Muscle layer of duodenum (tissue), 2 donors: ENCODE data around the gene LZTS2.

Source experiments
- H3K27ac ChIP-seq: one replicate; pipeline ENCODE4 v1.7.0; 2013; ENCODE audit warnings: mild to moderate bottlenecking, low read length
- H3K27me3 ChIP-seq: one replicate; pipeline ENCODE4 v1.7.0; 2013; ENCODE audit warnings: low read depth, mild to moderate bottlenecking, control low read depth, low read length
- H3K36me3 ChIP-seq, 2 donors: one replicate each; pipeline ENCODE4 v1.7.0; 2013; ENCODE audit warnings: low read length in 2 of 2, control low read depth in 1 of 2, mild to moderate bottlenecking in 1 of 2; ENCODE audit not compliant: insufficient read depth in 2 of 2, control insufficient read depth in 1 of 2
- H3K4me1 ChIP-seq, 2 donors: one replicate each; pipeline ENCODE4 v1.7.0; 2013; ENCODE audit warnings: low read length in 2 of 2, mild to moderate bottlenecking in 2 of 2, control low read depth in 1 of 2, moderate library complexity in 1 of 2; ENCODE audit not compliant: insufficient read depth in 2 of 2, control insufficient read depth in 1 of 2
- H3K4me3 ChIP-seq, 2 donors: one replicate each; pipeline ENCODE4 v1.7.0; 2013; ENCODE audit warnings: low read length in 2 of 2, low read depth in 1 of 2, mild to moderate bottlenecking in 1 of 2
- H3K9me3 ChIP-seq, 2 donors: one replicate each; pipeline ENCODE4 v1.7.0; 2013; ENCODE audit warnings: low read length in 2 of 2, control low read depth in 1 of 2, mild to moderate bottlenecking in 1 of 2; ENCODE audit not compliant: control insufficient read depth in 1 of 2
- donor health status: healthy.

LZTS2 gene

DNA sequence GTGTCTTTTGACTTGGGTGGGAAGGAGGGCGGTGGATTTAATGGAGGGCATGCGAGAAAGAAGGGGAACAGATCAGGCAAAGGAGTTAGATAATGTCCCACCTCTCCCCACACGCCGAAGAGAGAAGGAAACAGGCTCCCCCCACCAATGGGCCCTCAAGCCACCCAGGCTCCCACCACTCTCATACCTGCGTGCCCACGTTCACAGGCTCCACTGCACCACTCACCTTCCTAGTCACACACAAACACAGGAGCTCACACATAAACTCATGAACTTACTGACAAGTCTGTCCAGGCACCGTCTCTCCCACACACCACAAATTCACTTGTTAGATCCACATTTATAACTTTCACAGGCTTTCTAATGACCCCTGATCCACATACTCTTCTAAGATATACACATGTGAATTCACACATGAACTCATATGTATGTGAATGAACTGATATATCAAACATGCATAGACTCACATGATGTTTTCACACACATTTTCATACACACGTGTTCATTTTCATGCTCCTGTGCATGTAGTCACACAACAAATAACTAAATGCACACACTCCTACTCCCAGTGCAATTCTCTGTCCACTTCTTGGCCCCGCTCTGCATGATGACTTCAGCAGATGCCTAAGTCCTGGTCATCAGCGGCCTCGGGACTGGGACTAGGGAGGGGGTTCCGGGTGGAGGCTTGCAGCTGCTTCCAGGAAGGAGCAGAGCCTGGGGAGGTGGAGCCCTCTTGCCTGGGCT, 1.5 kb downstream of the LZTS2 start:
- no peaks in the 10 kb centered on the region for H3K27me3 ChIP-seq
- H3K4me3 ChIP-seq: peak overlapping the region; percentile 71 to 80
- peaks cover 9 to 42% of the 10 kb centered on the region in 2 donors for H3K36me3 ChIP-seq
- H3K4me1 ChIP-seq: peaks cover 18 to 50% of the 10 kb centered on the region in 2 donors
- peak overlapping the region; percentile 98 for H3K27ac ChIP-seq
- no peaks in the 10 kb centered on the region for H3K9me3 ChIP-seq

DNA sequence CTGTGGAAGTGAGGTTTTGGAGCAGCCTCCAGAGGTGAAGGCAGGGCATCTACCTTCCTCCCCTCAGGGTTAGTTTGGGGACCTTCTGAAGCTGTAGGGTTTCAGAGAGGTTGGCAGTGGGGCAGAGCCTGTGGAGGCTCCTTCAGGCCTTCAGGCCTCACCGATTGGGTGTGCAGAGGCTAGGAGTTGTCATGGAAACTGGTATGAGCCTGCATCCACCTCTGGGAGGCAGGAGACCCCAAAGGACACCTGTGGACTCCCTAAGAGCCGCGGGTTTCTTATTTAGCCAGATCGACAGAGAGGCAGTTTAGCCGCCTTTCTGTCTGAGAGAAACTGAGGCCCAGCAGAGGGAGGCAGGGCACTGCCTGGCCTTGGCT, 2.0 kb downstream of the LZTS2 start:
- Histone ChIP-seq H3K27me3 (no peaks in the 10 kb centered on the region), H3K9me3 (no peaks in the 10 kb centered on the region), H3K4me3 (peak overlapping the region; percentile 71 to 80), H3K27ac (peak overlapping the region; percentile 98), H3K36me3 (peaks cover 9 to 48% of the 10 kb centered on the region in 2 donors), H3K4me1 (peaks cover 18 to 49% of the 10 kb centered on the region in 2 donors)

DNA sequence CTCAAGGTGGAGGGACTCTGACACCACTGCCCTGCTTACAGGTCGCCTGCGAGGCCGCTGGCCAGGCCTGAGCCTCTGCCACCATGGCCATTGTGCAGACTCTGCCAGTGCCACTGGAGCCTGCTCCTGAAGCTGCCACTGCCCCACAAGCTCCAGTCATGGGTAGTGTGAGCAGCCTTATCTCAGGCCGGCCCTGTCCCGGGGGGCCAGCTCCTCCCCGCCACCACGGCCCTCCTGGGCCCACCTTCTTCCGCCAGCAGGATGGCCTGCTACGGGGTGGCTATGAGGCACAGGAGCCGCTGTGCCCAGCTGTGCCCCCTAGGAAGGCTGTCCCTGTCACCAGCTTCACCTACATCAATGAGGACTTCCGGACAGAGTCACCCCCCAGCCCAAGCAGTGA, 2.8 kb downstream of the LZTS2 start:
- peaks cover 18 to 54% of the 10 kb centered on the region in 2 donors for H3K4me1 ChIP-seq
- no peaks in the 10 kb centered on the region for H3K27me3 ChIP-seq
- peaks cover 9 to 53% of the 10 kb centered on the region in 2 donors for H3K36me3 ChIP-seq
- no peaks in the 10 kb centered on the region for H3K9me3 ChIP-seq
- H3K27ac ChIP-seq: peak overlapping the region; percentile 98
- H3K4me3 ChIP-seq: peak overlapping the region in 1 of 2 donors; percentile 80

DNA sequence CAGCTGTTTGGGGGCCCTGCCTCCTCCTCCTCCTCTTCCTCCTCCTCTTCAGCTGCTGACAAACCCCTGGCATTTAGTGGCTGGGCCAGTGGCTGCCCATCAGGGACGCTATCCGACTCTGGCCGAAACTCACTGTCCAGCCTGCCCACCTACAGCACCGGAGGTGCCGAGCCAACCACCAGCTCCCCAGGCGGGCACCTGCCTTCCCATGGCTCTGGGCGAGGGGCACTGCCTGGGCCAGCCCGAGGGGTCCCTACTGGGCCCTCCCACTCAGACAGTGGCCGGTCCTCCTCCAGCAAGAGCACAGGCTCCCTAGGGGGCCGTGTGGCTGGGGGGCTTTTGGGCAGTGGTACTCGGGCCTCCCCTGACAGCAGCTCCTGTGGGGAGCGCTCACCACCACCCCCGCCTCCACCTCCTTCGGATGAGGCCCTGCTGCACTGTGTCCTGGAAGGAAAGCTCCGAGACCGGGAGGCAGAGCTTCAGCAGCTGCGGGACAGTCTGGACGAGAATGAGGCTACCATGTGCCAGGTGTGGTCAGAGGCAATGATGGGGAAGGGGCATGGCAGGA, 4.1 kb downstream of the LZTS2 start:
- H3K27ac ChIP-seq: no peak overlapping the region
- no peaks in the 10 kb centered on the region for H3K9me3 ChIP-seq
- peaks cover 16 to 62% of the 10 kb centered on the region in 2 donors for H3K4me1 ChIP-seq
- no peaks in the 10 kb centered on the region for H3K27me3 ChIP-seq
- peaks cover 9 to 51% of the 10 kb centered on the region in 2 donors for H3K36me3 ChIP-seq
- H3K4me3 ChIP-seq: no peak overlapping the region

DNA sequence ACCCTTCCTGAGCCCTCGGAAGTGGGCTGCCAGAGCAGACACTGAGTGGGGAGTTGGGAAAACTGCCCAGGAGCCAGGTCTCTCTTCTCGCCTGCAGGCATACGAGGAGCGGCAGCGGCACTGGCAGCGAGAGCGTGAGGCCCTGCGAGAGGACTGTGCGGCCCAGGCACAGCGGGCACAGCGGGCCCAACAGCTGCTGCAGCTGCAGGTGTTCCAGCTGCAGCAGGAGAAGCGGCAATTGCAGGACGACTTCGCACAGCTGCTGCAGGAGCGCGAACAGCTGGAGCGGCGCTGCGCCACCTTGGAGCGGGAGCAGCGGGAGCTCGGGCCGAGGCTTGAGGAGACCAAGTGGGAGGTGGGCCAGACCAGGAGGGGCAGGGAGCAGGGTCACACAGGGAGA, 5.8 kb downstream of the LZTS2 start:
- Histone ChIP-seq H3K9me3 (no peaks in the 10 kb centered on the region), H3K27ac (no peak overlapping the region), H3K27me3 (no peaks in the 10 kb centered on the region), H3K4me1 (peaks cover 14 to 61% of the 10 kb centered on the region in 2 donors), H3K4me3 (no peak overlapping the region), H3K36me3 (peaks cover 9 to 39% of the 10 kb centered on the region in 2 donors)

DNA sequence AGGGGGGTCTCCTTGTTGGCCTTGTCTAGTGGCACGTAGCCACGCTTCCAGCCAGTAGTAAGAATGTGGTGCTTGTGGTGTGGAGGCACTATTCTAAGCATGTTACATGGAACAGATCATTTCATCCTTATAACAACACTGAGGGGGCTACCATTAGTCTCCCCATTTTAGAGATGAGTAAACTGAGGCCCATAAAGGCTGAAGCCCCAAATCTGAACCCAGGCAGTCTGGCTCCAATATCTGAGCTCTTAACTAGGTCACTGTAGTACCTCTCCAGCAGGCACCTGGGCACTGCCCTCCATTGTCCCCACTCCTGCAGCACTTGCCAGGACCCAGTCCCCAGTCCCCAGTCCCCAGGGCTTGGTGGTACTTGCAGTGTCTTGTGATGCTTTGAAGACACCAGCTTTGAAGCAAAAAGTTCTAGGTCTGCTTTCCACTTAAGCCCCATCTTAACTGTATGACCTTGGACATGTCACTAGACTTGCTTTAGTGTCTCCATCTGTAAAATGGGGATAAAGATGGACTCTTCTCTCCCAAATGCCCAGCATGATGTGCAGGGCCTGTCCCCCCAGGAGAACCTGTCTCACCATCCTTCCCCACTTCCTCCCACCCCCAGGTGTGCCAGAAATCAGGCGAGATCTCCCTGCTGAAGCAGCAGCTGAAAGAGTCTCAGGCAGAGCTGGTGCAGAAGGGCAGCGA, 6.4 kb downstream of the LZTS2 start:
- Histone ChIP-seq H3K4me1 (peaks cover 12 to 55% of the 10 kb centered on the region in 2 donors), H3K27me3 (no peaks in the 10 kb centered on the region), H3K9me3 (no peaks in the 10 kb centered on the region), H3K4me3 (no peak overlapping the region), H3K36me3 (peaks cover 9 to 37% of the 10 kb centered on the region in 2 donors), H3K27ac (no peak overlapping the region)

DNA sequence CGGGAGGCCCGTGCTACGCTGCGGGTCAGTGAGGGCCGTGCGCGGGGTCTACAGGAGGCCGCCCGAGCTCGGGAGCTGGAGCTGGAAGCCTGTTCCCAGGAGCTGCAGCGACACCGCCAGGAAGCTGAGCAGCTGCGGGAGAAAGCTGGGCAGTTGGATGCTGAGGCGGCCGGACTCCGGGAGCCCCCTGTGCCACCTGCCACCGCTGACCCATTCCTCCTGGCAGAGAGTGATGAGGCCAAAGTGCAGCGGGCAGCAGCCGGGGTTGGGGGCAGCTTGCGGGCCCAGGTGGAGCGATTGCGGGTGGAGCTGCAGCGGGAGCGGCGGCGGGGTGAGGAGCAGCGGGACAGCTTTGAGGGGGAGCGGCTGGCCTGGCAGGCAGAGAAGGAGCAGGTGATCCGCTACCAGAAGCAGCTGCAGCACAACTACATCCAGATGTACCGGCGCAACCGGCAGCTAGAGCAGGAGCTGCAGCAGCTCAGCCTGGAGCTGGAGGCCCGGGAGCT, 7.0 kb downstream of the LZTS2 start:
- peaks cover 9 to 37% of the 10 kb centered on the region in 2 donors for H3K36me3 ChIP-seq
- no peak overlapping the region for H3K27ac ChIP-seq
- peaks cover 6 to 49% of the 10 kb centered on the region in 2 donors for H3K4me1 ChIP-seq
- no peak overlapping the region for H3K4me3 ChIP-seq
- H3K27me3 ChIP-seq: no peaks in the 10 kb centered on the region
- H3K9me3 ChIP-seq: no peaks in the 10 kb centered on the region

DNA sequence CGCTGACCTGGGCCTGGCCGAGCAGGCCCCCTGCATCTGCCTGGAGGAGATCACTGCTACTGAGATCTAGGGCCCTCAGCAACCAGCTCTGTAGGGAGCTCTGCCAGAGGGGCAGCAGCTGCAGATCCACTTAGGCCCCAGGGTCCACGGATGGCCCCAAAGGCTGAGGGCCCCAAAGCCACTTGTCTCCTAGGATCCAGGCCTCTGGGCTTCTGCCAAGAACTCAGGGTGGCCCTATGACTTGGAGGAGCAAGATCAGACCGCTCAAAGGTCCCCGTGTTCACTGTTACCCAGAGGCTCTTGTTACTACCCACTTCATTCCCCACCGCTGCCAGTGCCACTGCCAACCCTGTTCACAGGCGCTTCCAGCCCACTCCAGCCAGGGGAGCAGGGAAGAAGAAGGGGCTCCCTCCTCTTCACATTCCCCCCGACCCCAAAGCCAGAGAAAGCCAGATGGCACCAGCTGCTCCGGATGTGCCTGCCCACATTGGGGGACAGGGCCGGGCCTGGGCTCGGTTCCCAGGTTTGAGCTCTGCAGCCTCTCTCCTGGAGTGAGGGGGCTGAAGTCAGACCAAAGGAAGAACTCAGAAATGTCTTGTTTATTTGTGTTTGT, 7.6 kb downstream of the LZTS2 start:
- no peak overlapping the region for H3K27ac ChIP-seq
- H3K4me3 ChIP-seq: no peak overlapping the region
- peaks cover 8 to 37% of the 10 kb centered on the region in 2 donors for H3K36me3 ChIP-seq
- H3K9me3 ChIP-seq: no peaks in the 10 kb centered on the region
- H3K27me3 ChIP-seq: no peaks in the 10 kb centered on the region
- peaks cover under 1 to 47% of the 10 kb centered on the region in 2 donors for H3K4me1 ChIP-seq

DNA sequence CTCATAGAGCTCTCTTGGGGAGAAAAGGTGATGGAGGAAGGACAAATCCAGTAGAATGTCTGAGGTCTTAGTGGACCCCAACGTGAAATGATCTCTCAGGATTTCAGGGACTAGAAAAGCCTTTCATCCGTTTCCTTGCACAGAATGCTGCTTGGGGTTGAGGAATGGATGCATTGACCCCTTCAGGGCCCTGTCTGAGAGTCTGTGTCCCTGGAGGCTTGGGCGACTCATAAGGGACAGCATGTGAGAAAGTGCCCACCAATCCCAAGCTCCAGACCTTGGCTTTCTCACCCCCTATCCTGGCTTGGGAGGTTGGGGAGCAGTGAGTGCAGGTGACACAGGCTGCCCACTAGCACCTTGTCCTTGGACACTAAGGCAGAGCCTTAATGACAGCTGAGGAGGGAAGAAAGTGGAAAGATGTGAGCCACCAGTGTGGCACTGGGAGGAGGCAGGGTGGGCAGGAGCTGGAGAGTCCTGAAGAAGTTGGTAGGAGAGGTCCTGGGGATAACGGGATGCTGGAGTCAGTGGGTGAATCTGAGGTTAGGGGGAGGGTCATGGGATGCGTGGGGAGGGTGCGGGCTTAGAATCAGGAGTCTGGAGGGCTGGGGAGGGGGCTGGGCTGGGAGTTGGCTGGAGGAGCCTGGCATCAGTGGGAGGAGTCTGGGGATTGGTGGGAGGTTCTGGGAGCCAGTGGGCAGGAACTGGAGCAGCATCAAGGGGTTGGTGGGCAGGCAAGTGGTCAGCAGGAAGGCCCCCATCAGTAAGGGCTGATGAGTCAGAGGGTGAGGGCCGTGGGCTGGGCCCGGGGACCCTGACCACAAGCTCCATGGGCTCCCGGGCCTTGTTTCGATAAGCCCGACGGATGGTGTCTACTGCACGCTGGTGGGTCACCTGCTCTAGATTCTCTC, 8.6 kb downstream of the LZTS2 start:
- Histone ChIP-seq H3K9me3 (no peaks in the 10 kb centered on the region), H3K27ac (peak overlapping the region; percentile 20), H3K4me3 (no peak overlapping the region), H3K27me3 (no peaks in the 10 kb centered on the region), H3K4me1 (peaks cover 4 to 49% of the 10 kb centered on the region in 2 donors), H3K36me3 (peaks cover 6 to 34% of the 10 kb centered on the region in 2 donors)

DNA sequence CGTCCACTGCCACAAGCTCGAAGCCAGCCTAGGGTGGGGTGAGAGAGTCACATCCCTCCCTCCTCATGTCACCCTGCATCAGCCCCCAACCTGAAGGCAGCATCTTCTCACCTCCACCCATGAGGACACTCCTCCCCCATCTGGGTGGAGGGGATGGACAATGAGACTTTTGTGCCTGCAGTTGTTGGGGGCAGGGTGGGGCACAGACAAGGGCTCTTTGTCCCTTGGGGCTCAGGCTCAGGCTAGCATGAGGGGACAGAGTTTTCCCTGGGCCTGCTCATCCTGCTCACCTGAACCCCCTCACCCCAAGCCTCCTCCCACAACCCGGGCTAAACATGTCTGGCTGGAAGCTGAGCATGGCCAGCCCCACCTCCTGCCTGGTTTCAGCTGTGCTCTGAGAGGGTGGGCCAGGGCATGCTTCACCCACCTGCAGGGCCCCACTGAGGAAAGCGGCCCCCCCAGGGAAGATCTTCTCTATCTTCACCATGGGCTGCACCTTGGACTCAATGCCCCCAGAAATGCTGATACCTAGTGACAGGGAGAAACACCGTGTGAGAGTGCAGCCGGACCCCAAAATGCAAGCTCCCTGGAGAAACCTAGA, 9.3 kb downstream of the LZTS2 start:
- no peaks in the 10 kb centered on the region for H3K9me3 ChIP-seq
- no peaks in the 10 kb centered on the region for H3K27me3 ChIP-seq
- peaks cover 6 to 26% of the 10 kb centered on the region in 2 donors for H3K36me3 ChIP-seq
- H3K4me3 ChIP-seq: no peak overlapping the region
- H3K27ac ChIP-seq: no peak overlapping the region
- H3K4me1 ChIP-seq: peaks cover 8 to 51% of the 10 kb centered on the region in 2 donors
